Kasumi-1 (cell line): ENCODE data around the gene TLL2.
"Not testable (repeated sequence)": the region's sequence is repeated elsewhere in the genome, so short reads cannot be mapped to it uniquely, and the experiment has no call there.

Experiments used
- DNase-seq, 2 experiments: peaks; one replicate each; lab custom pipeline; 2025; lab: John Stamatoyannopoulos, UW

Gene TLL2

DNA sequence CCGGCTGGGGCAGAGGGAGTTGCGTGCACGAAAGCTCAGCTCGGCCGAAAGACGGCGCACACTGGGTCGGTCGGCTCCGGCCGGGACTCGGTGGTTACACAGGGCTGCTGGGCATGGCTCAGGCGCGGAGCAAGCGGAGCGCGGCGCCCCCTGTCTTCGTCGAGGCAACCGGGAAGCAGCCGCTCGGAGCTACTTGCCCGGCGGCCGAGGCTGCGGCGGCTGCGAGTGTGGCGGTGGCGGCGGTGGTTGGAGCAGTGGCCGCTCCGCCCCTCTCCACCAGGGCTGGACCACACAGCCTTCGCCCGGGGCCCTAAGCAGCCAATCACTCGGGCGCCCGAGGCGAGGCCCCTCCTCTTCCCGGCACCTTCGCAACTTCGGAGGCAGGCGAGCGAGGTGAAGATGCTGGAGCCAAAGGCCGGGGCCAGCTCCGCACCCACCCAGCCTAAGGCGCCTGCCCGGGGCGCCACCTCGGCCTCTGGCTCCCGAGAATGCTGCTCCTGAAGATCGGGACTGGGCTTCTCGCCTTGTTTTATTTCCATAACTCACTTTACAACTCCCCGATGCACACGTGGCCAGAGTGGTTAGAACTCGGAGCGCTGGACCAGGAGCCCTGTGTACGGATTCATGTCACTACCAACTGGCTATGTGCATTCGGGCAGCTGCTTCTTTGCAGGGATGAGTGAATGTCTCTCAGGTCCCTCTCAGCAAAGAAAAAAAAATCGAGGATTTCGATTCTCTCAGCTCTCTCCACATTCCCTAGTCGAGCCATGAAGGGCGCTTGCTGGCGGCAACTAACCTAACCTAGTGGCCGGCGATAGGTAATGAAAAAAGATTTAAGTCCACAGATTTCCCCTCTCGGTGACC lies at the start of gene TLL2:
Gene TLL2 (minus strand): TSS at position 229 of the 864 bp plus-strand sequence. CDS start 241 bp downstream, outside the sequence.
- DNase-seq = peak; percentile 70 to 73

GRCh38 chr10:96560966-96561887 lies 47.5 kb upstream of the TLL2 start:
- no peak for DNase-seq

DNA sequence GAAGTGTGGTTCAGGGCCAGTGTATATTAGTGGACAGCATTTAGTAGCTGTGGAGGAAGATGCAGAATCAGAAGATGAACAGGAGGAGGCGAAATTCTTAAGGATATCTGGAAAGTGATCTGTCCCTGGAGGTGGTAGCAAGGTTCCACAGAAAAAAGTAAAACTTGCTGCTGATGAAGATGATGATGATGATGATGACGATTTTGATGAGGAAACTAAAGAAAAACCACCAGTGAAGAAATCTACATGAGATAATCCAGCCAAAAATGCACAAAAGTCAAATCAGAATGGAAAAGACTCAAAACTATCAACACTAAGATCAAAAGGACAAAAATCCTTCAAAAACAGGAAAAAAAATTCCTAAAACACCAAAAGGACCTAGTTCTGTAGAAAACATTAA lies 46.8 kb upstream of the TLL2 start:
- no peak for DNase-seq

- DNase-seq = peak; percentile 54 to 86
These were observed 42.3 kb upstream of the TLL2 start for GRCh38 chr10:96556003-96556402.

- DNase-seq = no peak
These were observed 41.6 kb upstream of the TLL2 start for GRCh38 chr10:96555330-96555729.

DNA sequence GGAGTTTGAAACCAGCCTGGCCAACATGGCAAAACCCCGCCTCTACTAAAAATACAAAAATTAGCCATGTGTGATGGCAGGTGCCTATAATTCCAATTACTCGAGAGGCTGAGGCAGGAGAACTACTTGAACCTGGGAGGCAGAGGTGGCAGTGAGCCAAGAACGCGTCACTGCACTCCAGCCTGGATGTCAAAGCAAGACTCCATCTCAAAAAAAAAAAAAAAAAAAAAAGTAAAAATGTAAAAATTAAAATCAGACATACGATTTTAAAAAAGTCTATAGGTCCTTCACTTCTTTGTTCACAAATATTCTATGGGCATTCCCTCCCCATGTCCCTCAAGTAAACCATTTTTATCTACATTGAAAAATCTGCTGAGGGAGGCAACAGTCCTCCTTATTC lies 34.9 kb upstream of the TLL2 start:
- no peak for DNase-seq

DNA sequence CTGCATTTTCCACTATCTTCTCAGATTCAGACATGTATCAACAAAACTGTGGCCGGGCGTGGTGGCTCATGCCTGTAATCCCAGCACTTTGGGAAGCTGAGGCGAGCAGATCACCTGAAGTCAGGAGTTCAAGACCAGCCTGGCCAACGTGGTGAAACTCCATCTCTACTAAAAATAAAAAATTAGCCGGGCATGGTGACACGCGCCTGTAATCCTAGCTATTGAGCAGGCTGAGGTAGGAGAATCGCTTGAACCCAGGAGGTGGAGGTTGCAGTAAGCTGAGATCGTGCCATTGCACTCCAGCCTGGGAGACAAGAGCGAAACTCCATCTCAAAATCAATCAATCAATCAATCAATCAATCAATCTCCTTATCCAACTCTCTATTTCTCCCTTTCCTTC lies 31.8 kb upstream of the TLL2 start:
- not testable (repeated sequence) for DNase-seq

GRCh38 chr10:96541921-96542320 lies 28.2 kb upstream of the TLL2 start:
- DNase-seq = no peak

DNA sequence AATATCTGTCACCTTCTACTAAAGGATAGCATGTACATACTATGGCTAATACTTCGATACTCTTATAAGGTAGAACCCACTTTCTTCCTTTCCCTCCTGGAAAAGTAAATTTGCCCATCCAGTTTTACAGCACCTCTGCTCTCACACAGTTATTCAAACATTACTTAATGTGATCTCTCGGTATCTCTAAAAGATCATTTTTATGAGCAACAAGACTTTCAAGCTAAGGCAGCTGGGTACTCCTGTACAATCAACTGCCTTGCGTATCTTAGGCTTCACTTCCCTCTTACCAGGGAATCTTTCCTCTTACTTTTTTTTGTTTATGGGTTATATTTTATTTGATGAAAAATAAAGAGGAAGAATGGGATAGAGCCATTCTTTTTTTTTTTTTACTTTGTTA lies 26.5 kb upstream of the TLL2 start:
- no peak for DNase-seq

DNA sequence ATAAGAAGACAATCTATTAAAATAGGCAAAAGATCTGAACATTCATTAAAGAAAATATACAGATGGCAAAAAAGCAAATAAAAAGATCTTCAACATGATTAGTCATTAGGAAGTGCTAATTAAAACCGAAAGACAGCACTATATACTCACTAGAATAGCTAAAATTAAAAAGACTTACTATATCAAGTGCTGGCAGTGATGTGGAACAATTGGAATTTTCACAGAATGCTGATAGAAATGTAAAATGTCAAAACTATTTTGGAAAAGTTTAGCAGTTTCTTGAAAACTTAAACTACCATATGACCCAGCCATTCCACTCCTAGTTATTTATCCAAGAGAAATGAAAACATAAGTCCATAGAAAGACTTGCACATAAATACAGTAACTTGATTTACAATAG lies 25.0 kb upstream of the TLL2 start:
- DNase-seq = no peak

- no peak for DNase-seq
These were observed 22.4 kb upstream of the TLL2 start for GRCh38 chr10:96536129-96536528.

GRCh38 chr10:96532523-96532922 lies 18.8 kb upstream of the TLL2 start:
- no peak for DNase-seq

GRCh38 chr10:96529634-96530279 lies 16.0 kb upstream of the TLL2 start:
- no peak for DNase-seq

DNA sequence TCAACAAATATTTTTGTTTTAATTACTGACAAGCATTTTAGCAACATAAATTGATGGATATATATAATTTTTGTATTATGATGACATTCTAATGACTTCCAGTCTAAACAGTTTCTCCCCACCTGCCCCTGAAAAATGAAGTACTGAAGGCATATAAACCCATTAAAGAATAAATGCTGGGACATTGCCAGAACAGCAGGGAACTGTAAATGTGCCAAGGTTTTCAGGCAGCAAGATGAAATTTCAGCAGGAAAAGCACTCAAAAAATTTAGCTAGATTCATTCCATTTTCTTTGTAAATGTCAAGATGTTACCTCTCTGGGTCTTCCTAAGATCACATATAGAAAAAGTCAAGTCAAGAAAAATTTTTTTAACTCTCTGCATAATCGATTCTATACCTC lies 11.0 kb upstream of the TLL2 start:
- no peak for DNase-seq

GRCh38 chr10:96517284-96517683 lies 3.6 kb upstream of the TLL2 start:
- no peak for DNase-seq

DNA sequence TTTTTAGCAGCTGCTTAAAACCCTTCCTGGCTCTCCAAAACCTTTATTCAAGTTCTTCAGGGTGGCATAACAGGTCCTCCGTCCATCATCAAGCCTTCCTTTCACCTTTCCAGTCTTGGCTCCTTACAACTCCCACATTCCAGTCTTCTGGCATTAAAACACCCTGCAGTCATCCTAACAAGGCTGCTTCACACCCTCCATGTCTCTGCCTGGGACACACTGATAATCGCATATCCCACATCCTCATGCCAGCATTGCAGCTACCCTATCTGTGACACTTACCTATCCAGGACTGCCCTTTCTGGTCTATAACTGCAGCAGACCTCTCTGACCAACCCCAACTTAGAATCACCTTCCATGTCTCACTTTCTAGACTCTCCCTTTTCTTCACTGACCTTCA lies 2.6 kb upstream of the TLL2 start:
- no peak for DNase-seq

GRCh38 chr10:96513305-96513697 lies 425 bp downstream of the TLL2 start:
- no peak for DNase-seq

DNA sequence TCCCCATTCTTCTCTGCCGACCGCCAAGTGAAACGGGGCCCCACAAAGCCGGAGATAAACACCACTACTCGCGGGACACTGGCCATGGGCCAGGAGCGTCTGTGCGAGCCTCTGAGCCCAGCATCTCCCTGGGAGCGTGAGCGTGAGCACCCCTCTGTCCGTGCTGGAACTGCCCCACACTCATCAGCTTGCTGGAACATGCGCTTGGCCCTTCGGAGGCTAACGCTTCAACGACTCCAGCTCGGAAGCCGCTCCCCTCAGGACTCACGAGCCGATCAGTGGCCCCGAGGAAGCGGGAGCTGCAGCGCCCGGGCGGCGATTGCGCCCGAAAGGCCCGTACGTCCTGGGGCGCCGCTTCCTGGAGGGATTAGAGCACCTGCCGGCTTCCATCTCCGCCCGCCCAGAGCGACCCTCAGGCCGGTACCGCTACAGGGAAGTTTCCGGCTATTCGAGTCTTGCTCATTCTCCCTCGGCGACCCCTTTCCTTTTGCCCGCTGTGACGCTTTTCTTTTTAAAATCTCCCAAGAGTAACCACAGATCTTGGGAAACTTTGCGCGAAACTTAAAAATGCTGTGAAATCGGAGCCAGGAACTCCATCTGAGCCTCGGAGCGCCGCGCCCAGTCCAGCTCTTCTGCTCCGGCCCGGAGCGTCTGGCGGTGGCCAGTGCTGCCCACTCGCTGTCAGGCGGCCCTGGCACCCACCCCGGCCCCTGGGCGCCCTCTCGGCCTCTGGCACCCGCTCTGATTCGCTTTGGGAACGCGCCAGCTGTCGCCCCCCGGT lies 1.0 kb downstream of the TLL2 start:
- DNase-seq = no peak

- DNase-seq = peak; percentile 39 to 78
These were observed 2.4 kb downstream of the TLL2 start for GRCh38 chr10:96511044-96511945.

DNA sequence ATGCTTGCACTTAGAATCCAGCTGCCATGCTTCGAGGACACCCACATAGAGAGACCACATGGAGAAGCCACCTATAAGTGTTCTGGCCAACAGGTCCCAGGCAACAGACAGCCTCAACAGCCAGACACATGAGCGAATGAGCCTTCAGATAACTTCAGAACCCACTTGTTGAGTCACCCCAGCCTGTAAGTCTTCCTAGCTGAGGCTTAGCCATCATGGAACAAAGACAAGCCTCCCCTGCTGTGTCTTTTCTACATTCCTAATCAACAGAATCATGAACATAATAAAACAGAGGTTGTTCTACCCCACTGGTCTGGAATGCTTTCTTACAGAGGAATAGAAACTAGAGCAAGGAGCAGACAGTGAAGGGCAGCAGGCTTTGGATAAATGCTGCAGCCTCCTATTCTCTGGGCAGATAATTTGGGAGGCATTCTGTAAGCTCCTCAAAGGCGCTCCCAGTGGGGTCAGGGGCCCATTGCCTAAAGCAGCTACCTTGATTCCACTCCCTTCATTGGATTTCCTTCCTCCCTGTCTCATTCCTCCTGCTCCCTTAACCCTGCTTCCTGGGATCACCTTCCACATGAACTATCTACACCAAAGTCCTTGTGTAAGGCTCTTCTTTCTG lies 4.6 kb downstream of the TLL2 start:
- DNase-seq = no peak
